K562 treated with DMSO at 1 percent for 4 hours (cell line): Measurements from ENCODE around the gene CEPT1. TPM values are rescaled to one million over a fixed set of nuclear protein-coding genes. Genes with fewer than 3 reads are reported as not detected.

Source experiments
- total RNA-seq: library from RNA; unstranded; fragments of 300-600 nt; gene quantifications from 2 replicates; pipeline ENCODE4 v1.2.3, GENCODE V29; 2022; ENCODE audit not compliant: insufficient read depth

CEPT1 gene
- 15.0 and 23.8 TPM in 2 replicates for total RNA-seq

GRCh38 chr1:111139956-111140679 is at the start of gene CEPT1, which contains the start of gene DRAM2:
Gene CEPT1 (plus strand): TSS chr1:111140223. CDS start chr1:111147715, 7,492 bp downstream.
Gene DRAM2 (minus strand): TSS chr1:111140093. CDS start chr1:111131554, 8,539 bp downstream.

GRCh38 chr1:111199881-111200801 is 60.1 kb downstream of the CEPT1 start, which contains the start of gene DENND2D:
Gene DENND2D (minus strand): TSS chr1:111200646. CDS start chr1:111200459, 187 bp downstream.

GRCh38 chr1:111227434-111227833 is 87.4 kb downstream of the CEPT1 start, which contains the start of gene CHI3L2:
Gene CHI3L2 (plus strand): TSS chr1:111227713. CDS start chr1:111227730, 17 bp downstream.

Other genes starting within 250 kb of the CEPT1 start
- gene LRIF1, start 176.3 kb upstream of the CEPT1 start, total RNA-seq = 43.1 and 55.5 TPM in 2 replicates
- gene DRAM2, start 130 bp upstream of the CEPT1 start, total RNA-seq = 72.8 and 78.0 TPM in 2 replicates
- not detected in 2 replicates for gene DENND2D, start 60.4 kb downstream of the CEPT1 start, total RNA-seq
- gene CHI3L2, start 87.5 kb downstream of the CEPT1 start, total RNA-seq = not detected in 2 replicates
- not detected in 2 replicates for gene CHIA, start 150.6 kb downstream of the CEPT1 start, total RNA-seq